T-helper 1 cell treated with Interleukin-12 subunit alpha and Interleukin-12 subunit beta and Interleukin-4 antibody, amounts not matched to agents 30 μg/mL and 1 μg/mL, for 36 hours (primary cell): ENCODE measurements around the gene PIK3R1.
A peak's percentile ranks its signal among the peaks of the same experiment; 100 is the strongest.

Experiments used
- H3K27ac Mint-ChIP-seq: one replicate; pipeline ENCODE4 v1.8.0; 2021; ENCODE audit warnings: mild to moderate bottlenecking, mixed read lengths
- H3K27me3 Mint-ChIP-seq: one replicate; pipeline ENCODE4 v1.8.0; 2021; ENCODE audit warnings: low read depth, mixed read lengths
- H3K36me3 Mint-ChIP-seq: one replicate; pipeline ENCODE4 v1.8.0; 2021; ENCODE audit warnings: low read depth, mixed read lengths
- H3K4me1 Mint-ChIP-seq: one replicate; pipeline ENCODE4 v1.8.0; 2021; ENCODE audit warnings: low read depth, mixed read lengths
- H3K4me3 Mint-ChIP-seq: one replicate; pipeline ENCODE4 v1.8.0; 2021; ENCODE audit warnings: mild to moderate bottlenecking, moderate library complexity, mixed read lengths
- H3K9me3 Mint-ChIP-seq: one replicate; pipeline ENCODE4 v1.8.0; 2021; ENCODE audit warnings: mixed read lengths

PIK3R1 gene

GRCh38 chr5:68288707-68289134 lies 73.2 kb downstream of the PIK3R1 start:
- peak overlapping the region; percentile 87 for H3K27ac Mint-ChIP-seq
- H3K9me3 Mint-ChIP-seq, result no peaks in the 10 kb centered on the region
- H3K4me3 Mint-ChIP-seq, result peak overlapping the region; percentile 89
- H3K36me3 Mint-ChIP-seq, result peaks cover 27% of the 10 kb centered on the region
- H3K4me1 Mint-ChIP-seq, result peaks cover 60% of the 10 kb centered on the region
- no peaks in the 10 kb centered on the region for H3K27me3 Mint-ChIP-seq

GRCh38 chr5:68289498-68289897 lies 73.9 kb downstream of the PIK3R1 start:
- H3K36me3 Mint-ChIP-seq, result peaks cover 29% of the 10 kb centered on the region
- no peaks in the 10 kb centered on the region for H3K9me3 Mint-ChIP-seq
- peaks cover 55% of the 10 kb centered on the region for H3K4me1 Mint-ChIP-seq
- H3K4me3 Mint-ChIP-seq, result no peak overlapping the region
- no peaks in the 10 kb centered on the region for H3K27me3 Mint-ChIP-seq
- H3K27ac Mint-ChIP-seq, result no peak overlapping the region

DNA sequence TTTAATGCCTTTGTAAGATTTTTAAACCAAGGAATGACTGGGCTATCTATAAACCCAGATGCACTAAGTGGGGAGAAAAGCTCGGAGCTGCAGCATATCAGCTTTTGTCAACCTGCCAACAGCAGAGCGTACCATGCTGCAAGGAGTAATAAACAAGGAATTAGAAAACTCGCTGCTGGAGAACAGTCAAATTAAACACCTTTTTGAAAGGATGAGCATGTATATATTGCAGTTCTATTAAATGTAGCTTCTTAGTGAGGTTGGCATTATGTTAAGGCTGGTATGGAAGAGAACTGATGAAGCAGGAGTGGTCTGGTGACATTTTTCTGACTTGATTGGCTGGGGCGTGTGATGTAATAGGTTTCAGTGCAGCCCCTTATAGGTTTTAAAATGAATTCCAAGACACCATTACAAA lies 74.7 kb downstream of the PIK3R1 start:
- peaks cover 32% of the 10 kb centered on the region for H3K36me3 Mint-ChIP-seq
- peaks cover 51% of the 10 kb centered on the region for H3K4me1 Mint-ChIP-seq
- H3K4me3 Mint-ChIP-seq, result no peak overlapping the region
- no peaks in the 10 kb centered on the region for H3K27me3 Mint-ChIP-seq
- H3K27ac Mint-ChIP-seq, result no peak overlapping the region
- H3K9me3 Mint-ChIP-seq, result no peaks in the 10 kb centered on the region

DNA sequence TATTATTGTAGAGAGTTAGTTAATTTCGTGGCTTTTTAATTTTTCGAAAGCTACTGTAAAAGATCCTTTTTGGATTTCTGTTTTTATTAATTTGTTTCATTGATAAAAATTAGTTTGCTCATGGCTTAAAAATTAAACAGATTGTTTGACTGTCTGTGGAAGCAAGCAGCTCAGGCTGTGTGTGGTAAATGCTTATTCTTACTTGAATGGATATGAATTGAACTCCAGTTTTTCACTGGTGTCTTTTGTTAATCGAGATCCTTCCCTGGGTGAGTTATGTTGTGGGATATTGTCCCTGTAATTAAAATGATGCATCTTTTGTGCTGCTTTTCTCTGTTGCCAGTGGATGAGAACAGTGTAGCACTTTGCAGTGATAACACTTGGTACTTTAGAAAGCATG lies 75.3 kb downstream of the PIK3R1 start:
- Mint-ChIP-seq H3K9me3 (no peaks in the 10 kb centered on the region), H3K36me3 (peaks cover 35% of the 10 kb centered on the region), H3K27me3 (no peaks in the 10 kb centered on the region), H3K4me1 (peaks cover 47% of the 10 kb centered on the region), H3K27ac (no peak overlapping the region), H3K4me3 (no peak overlapping the region)

DNA sequence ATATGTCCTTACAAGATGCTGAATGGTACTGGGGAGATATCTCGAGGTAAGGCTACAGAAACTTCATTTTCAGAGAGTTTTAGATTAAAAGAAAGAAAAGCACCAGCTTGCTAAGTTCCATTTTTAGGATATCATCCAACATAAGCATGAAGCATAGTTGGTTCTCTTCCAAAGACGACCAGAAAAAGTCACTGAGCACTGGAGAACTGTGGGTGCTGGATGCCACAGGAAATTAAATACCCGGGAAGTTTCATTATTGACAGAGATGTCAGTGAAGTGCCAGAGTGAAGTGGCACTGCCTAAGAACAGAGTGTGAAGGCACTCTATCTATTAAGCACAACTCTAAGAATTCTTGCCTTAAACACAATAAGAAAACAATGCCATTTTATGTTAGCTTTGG lies 76.8 kb downstream of the PIK3R1 start:
- no peaks in the 10 kb centered on the region for H3K27me3 Mint-ChIP-seq
- peaks cover 38% of the 10 kb centered on the region for H3K4me1 Mint-ChIP-seq
- peak overlapping the region; percentile 2 for H3K27ac Mint-ChIP-seq
- no peaks in the 10 kb centered on the region for H3K9me3 Mint-ChIP-seq
- no peak overlapping the region for H3K4me3 Mint-ChIP-seq
- peaks cover 46% of the 10 kb centered on the region for H3K36me3 Mint-ChIP-seq

DNA sequence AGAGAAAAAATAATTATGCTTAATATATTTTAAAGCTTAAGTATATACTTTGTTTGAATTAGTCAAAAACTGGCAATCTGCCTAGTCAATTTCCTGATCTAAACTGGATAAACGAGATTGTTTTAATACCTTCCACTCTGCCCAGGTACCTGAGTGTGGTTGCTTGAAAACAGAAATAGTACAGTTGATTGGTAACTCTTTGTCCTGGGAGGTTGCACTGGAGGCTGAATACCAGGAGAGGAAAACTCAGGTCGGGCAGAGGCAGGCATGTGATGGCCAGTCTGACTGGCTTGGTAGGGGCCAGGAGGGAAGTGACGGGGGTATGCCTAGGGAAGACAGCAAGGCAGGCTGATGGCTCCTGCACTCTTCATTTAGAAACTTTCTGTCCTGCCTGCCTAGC lies 80.2 kb downstream of the PIK3R1 start:
- H3K36me3 Mint-ChIP-seq, result peaks cover 56% of the 10 kb centered on the region
- H3K27ac Mint-ChIP-seq, result no peak overlapping the region
- no peaks in the 10 kb centered on the region for H3K9me3 Mint-ChIP-seq
- H3K4me3 Mint-ChIP-seq, result no peak overlapping the region
- no peaks in the 10 kb centered on the region for H3K27me3 Mint-ChIP-seq
- peaks cover 18% of the 10 kb centered on the region for H3K4me1 Mint-ChIP-seq

DNA sequence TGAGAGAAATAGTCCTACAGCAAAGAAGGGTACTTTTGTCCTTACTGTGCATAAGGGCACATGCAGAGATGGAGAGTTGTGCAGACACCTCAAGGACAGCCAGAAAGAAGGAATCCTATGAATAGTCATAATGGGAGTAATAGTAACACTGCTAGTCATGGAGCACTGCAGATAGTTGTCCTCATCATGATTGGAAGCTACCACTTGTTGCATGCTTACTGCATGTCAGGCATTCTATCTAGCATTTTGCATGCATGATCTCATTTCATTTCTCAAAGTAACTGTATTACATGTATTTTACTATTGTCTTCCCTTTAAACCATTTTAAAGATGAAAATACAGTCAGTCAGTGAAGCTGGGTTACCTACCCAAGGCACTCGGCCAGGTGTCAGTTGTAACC lies 81.3 kb downstream of the PIK3R1 start:
- Mint-ChIP-seq H3K4me1 (peaks cover 18% of the 10 kb centered on the region), H3K36me3 (peaks cover 55% of the 10 kb centered on the region), H3K27me3 (no peaks in the 10 kb centered on the region), H3K4me3 (no peak overlapping the region), H3K9me3 (no peaks in the 10 kb centered on the region), H3K27ac (no peak overlapping the region)

DNA sequence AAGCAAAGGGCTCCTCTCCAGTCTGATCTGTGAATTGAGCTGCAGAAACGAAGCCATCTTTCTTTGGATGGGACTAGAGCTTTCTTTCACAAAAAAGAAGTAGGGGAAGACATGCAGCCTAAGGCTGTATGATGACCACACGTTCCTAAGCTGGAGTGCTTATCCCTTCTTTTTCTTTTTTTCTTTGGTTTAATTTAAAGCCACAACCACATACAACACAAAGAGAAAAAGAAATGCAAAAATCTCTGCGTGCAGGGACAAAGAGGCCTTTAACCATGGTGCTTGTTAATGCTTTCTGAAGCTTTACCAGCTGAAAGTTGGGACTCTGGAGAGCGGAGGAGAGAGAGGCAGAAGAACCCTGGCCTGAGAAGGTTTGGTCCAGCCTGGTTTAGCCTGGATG lies 82.1 kb downstream of the PIK3R1 start:
- no peaks in the 10 kb centered on the region for H3K9me3 Mint-ChIP-seq
- H3K4me3 Mint-ChIP-seq, result no peak overlapping the region

DNA sequence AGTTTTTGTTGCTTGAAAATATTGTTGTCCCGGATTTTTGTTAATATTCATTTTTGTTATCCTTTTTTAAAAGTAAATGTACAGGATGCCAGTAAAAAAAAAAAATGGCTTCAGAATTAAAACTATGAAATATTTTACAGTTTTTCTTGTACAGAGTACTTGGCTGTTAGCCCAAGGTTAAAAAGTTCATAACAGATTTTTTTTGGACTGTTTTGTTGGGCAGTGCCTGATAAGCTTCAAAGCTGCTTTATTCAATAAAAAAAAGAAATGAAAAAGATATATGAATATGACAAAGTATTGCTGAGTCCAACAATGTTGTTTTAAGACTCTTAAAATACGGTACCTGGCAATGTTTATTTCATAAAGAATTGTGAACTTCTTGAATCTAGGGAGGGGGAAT lies 82.9 kb downstream of the PIK3R1 start:
- Mint-ChIP-seq H3K27me3 (no peaks in the 10 kb centered on the region), H3K4me3 (no peak overlapping the region), H3K27ac (no peak overlapping the region), H3K9me3 (no peaks in the 10 kb centered on the region), H3K4me1 (peaks cover 24% of the 10 kb centered on the region), H3K36me3 (peaks cover 57% of the 10 kb centered on the region)

More for the DNA sequence above, 82.1 kb downstream of the PIK3R1 start:
- H3K27ac Mint-ChIP-seq, result no peak overlapping the region
- H3K27me3 Mint-ChIP-seq, result no peaks in the 10 kb centered on the region
- H3K36me3 Mint-ChIP-seq, result peaks cover 54% of the 10 kb centered on the region
- H3K4me1 Mint-ChIP-seq, result peaks cover 17% of the 10 kb centered on the region

DNA sequence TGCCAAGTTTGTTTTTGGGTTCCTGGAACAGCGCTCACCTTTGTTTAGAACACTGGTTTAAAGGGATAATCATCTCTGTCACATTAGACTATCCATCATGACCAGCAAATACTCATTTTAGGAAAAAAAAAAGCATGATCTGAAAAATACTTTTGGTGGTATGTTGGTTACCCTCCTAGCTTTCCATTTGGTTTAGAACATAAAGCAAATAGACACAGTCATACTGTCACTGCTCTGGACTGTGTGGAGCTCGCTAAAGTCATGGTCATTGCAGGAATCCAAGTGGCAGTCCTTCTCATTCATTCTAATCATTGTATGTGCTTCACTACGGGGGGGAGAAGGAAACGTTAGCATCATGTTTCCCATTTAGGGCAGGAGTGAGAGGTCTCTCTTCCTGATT lies 83.5 kb downstream of the PIK3R1 start:
- Mint-ChIP-seq H3K4me3 (no peak overlapping the region), H3K4me1 (peaks cover 26% of the 10 kb centered on the region), H3K27me3 (no peaks in the 10 kb centered on the region), H3K9me3 (no peaks in the 10 kb centered on the region), H3K27ac (no peak overlapping the region), H3K36me3 (peaks cover 50% of the 10 kb centered on the region)

GRCh38 chr5:68299575-68299974 lies 84.0 kb downstream of the PIK3R1 start:
- no peaks in the 10 kb centered on the region for H3K9me3 Mint-ChIP-seq
- H3K27ac Mint-ChIP-seq, result no peak overlapping the region
- H3K4me1 Mint-ChIP-seq, result peaks cover 26% of the 10 kb centered on the region
- peaks cover 46% of the 10 kb centered on the region for H3K36me3 Mint-ChIP-seq
- H3K27me3 Mint-ChIP-seq, result no peaks in the 10 kb centered on the region
- no peak overlapping the region for H3K4me3 Mint-ChIP-seq

DNA sequence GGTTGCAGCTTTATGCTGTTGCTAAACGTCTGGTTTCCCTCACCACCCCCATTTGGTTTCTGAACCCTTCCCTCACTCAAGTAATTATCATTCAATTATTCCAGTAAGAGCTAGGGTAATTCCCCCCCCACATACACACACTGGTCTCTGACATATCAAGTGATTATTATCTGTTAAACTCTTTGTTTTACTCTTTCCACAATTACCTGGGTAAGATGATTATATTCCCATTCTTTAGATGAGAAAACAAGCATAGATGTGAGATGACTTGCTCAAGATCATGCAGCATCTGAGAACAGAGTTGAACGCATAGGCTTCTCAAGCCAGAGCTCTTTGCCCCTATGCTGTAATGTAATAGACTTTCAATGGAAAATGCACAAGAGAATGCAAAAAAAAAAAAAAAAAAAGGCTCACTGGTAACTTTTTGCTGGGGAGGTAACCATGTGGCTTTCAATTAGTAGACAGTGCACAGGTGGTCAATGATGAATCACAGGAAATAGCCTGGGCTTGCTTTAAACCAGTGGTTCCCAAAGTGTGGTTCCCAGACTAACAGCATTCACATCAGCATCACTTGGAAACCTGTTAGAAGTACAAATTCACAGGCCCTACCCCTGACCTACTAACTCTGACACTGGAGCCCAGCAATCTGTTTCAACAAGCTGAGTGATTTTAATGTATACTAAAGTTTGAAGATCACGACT lies 87.6 kb downstream of the PIK3R1 start:
- H3K4me1 Mint-ChIP-seq, result peaks cover 21% of the 10 kb centered on the region
- H3K36me3 Mint-ChIP-seq, result peaks cover 18% of the 10 kb centered on the region
- H3K4me3 Mint-ChIP-seq, result no peak overlapping the region
- H3K9me3 Mint-ChIP-seq, result no peaks in the 10 kb centered on the region
- peaks cover 14% of the 10 kb centered on the region for H3K27me3 Mint-ChIP-seq
- no peak overlapping the region for H3K27ac Mint-ChIP-seq

DNA sequence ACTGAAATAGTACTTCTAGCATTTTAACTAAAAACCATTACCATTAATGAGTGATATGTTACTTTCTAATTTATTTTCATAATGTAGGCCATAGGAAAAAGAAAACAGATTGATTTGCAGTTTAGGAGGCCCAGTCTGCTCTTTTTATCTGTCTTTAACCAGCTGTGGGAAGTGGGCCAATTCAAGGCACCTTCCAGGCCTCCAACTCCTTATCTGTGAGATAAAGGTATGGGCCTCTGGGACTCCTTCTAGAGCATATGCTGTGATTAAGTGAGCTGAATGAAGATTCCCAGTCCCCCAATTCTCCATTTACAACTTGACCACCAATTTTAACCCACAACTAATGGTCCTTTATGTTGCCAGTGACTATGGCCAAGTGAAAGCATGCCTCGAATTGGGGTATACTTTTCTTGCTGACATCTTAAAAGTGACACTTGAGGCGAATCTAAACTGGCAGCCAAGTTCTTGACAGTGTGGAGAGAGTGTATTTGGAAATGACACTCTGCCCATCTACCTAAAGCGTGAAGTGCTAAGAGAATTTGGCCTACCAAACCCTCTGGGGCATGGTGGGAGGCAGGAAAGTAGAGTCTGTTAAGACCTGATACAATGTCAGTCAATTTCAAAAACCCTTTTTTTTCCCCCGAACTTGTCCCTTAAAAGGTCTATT lies 88.3 kb downstream of the PIK3R1 start:
- Mint-ChIP-seq H3K27ac (no peak overlapping the region), H3K36me3 (peaks cover 15% of the 10 kb centered on the region), H3K4me1 (peaks cover 21% of the 10 kb centered on the region), H3K27me3 (peaks cover 18% of the 10 kb centered on the region), H3K4me3 (no peak overlapping the region), H3K9me3 (no peaks in the 10 kb centered on the region)

DNA sequence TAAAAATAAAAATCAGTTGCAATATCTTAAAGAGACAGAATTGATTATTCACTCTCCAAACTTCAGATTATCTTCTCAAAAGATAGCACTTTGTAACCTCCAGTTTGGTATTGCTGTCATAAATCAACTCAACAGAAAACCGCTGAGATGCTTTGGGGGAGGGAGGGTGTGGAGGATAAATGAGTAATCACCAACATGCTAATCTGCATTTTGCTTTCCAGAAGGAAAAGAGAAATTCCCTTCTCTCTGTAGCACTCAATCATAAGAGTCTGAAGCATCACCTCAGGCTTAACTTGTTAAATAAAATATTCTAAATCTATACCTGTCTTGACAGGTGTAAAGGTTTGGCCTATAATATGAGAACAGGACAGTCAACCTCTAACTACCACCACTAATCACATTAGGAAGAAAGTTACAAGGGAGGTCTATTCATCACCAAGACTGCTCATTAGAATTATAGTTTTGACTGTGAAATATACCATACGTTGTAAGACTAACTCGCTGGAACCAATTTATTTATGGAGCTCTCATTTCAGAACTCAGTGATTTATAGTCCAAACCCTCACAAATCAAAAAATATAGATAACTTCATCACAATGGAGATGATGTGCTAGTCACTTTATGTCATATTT lies 89.0 kb downstream of the PIK3R1 start:
- Mint-ChIP-seq H3K9me3 (no peaks in the 10 kb centered on the region), H3K4me1 (peaks cover 21% of the 10 kb centered on the region), H3K27me3 (peaks cover 19% of the 10 kb centered on the region), H3K4me3 (no peak overlapping the region), H3K36me3 (peaks cover 11% of the 10 kb centered on the region), H3K27ac (no peak overlapping the region)
